Activated T-cell treated with anti-CD3 and anti-CD28 coated beads for 48 hours (primary cell): ENCODE results near the gene ZNF285.
"Not testable (repeated sequence)": the region's sequence is repeated elsewhere in the genome, so short reads cannot be mapped to it uniquely, and the experiment has no call there.

Source experiments
- DNase-seq: peaks from one replicate; pipeline ENCODE4 v3.0.0-alpha.2; 2020; ENCODE audit warnings: low read depth

The ZNF285 gene

DNA sequence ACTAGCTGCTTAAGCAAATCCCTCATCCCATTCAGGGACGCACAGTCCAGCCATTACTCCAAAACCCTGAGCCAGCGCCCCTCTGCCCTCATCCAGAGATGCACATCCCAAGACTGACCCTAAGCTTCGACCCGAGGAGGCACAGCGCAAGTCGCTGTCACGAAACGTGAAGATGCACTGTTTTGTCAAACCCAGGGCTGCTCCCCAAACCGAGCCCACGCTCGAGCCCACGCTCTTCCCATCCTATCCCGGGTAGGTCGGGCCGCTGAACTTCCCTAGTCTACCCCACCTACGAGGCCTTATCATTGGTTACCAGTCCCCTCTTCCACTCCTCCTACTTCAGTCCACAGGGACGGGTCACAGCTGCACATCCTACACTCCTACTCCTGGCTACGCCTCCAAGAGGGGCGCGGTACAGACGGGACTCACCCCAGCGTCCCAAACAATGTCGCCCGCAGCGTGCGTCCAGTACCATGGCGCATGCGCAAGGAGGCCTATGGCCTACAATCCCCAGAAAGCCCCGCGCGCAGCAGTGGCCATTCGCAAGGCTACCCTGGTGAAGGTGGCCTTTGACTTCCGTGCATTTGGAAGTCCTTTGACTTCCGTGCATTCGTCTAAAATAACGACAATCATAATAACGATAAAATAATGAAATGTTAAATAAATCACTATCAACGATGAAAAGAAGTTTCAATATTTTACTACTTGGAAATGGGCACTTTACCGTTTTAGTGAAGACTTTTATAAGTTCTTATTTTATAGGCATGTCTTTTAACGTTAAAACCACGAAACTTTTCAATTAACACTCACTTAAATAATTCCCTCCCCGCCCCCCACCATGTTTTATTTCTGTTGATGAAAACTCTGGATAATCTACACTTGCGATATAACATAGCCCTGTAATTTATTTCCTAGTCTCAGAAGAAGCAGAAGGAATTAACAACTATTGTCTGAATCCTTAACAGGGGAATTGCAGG lies at the start of gene ZNF285:
Gene ZNF285 (minus strand): TSS at position 470 of the 977 bp plus-strand sequence. CDS start 4,395 bp downstream, outside the sequence.
- peak; percentile 72 for DNase-seq

- DNase-seq, result peak; percentile 66
Measured at GRCh38 chr19:44447916-44448674, 46.7 kb upstream of the ZNF285 start, which contains the start of gene ZNF229. TSS of gene ZNF229 (minus strand) at chr19:44448472. CDS start at chr19:44442847, 5,625 bp downstream.

- DNase-seq, result no peak
Measured at GRCh38 chr19:44438441-44438840, 37.0 kb upstream of the ZNF285 start.

GRCh38 chr19:44435441-44435840 lies 34.0 kb upstream of the ZNF285 start:
- DNase-seq, result no peak

DNA sequence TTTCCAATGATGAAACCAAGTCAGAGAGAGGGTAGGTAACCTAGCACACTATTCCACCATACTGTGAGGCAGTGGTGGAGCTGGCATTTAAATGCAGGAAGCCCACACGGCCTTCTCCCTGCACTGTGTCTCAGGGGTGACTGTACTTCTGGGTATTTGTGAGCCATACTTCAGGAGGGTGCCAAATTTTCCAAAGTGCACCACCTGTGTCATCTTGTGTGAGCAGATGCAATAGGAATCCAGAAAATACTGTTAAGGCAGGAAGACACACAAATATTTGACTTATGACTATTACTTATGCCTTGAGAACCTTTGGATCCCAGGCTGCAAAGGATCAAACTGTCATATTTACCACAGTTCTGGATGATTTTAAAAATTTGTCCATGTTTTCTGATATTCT lies 29.5 kb upstream of the ZNF285 start:
- DNase-seq, result no peak

GRCh38 chr19:44415553-44415952 lies 14.1 kb upstream of the ZNF285 start:
- not testable (repeated sequence) for DNase-seq

GRCh38 chr19:44389268-44389667 lies 12.1 kb downstream of the ZNF285 start:
- not testable (repeated sequence) for DNase-seq

DNA sequence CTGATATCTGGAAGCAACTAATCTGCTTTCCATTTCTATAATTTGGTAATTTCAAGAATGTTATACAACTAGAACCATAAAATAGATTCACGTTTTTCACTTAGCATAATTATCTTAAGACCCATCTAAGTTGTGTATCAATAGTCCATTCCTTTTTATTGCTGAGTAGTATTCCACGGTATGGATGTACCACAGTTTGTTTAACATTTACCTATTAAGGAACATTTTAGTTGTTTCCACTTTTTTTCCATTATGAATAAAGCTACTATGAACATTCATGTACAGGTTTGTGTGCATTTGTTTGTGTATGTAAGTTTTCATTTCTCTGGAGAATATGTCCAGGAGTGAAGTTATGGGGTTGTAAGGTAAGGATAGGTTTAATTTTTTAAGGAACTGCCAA lies 26.6 kb downstream of the ZNF285 start:
- DNase-seq, result no peak

DNA sequence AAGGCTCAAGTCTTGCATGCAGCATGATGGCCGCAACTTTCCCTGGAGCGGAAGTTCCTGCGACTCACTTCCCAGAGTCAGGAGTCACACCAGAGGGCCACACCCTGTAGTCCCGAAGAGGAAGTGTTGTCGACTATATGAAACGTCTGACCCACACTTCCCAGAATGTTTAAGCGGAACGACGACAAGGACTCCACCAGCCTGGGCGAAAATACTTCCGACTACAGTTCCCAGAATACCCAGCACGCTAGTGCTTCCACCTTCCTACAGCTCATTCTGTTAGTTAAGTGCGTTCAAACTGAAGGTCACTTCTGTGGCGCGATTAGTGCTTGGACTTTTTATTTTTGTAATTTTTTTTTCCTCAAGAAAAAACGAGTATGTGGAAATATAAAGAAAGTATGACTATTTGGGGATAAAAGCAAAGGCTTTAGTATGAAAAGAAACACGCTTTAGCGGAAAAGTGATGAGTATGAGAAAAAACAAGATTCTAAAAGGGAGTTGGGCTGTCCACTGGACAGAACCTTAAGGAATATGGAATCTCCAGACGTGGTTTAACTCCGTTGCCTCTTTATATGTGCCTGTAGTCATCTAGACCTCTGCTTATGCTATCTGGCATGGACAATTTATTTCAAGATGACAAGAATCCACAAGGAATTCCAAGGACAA lies 29.5 kb downstream of the ZNF285 start:
- no peak for DNase-seq

DNA sequence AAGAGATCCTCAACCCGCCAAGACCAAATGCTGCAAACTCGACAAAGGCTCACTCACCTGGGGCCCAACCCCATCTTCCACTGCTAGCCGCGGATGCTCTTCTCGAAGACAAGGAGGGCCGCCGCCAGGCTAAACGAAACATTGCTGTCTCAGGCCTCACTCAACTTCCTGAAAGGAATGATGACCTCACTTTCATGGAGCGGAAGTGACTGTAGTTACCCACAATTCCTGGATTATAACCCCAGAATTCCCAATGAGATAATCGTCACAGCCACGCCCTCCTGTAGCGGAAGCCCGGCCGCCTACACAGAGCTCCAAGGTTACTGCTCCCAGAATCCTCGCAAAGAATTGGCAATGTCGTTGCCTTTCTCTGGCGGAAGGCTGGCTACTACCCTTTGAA lies 34.4 kb downstream of the ZNF285 start:
- no peak for DNase-seq

DNA sequence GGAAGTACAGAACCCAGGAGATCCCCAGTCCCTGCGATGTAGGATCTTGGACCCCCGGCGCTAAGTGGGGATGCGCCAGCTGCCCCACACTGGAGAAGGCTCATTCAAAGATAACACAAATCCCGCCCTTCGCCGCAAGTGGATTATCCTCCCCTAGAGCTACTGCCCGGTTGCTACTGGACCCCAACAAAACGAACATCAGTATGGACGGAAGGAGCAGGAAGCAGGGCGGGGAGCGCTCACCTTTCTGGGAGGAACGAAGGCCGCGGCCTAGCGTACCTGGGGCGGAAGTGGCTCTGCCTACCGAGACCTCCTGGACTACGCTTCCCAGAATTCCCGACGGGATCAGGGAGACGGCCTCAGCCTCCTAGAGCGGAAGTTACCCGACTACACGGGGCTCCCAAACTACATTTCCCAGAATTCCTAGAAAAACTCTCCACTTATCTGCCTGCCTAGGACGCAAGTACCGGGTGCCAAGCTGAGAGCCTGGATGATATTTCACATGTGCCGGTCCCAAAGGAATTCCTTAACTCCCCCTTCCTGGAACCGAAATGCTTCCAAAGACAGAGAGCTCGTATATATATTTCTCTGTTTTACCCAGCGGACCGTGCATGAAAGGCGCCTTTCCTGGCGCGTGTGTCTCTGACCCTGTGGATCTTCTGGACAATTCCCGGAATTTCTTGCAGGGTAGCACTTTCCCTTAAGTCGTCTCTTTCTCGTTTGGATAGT lies 44.9 kb downstream of the ZNF285 start, which contains the start of gene ZNF112:
Gene ZNF112 (minus strand): TSS at position 298 of the 729 bp plus-strand sequence. CDS start 16,141 bp downstream, outside the sequence.
- no peak for DNase-seq

GRCh38 chr19:44346556-44346955 lies 54.9 kb downstream of the ZNF285 start:
- no peak for DNase-seq

- DNase-seq, result no peak
Measured at GRCh38 chr19:44345959-44346358, 55.4 kb downstream of the ZNF285 start.

DNA sequence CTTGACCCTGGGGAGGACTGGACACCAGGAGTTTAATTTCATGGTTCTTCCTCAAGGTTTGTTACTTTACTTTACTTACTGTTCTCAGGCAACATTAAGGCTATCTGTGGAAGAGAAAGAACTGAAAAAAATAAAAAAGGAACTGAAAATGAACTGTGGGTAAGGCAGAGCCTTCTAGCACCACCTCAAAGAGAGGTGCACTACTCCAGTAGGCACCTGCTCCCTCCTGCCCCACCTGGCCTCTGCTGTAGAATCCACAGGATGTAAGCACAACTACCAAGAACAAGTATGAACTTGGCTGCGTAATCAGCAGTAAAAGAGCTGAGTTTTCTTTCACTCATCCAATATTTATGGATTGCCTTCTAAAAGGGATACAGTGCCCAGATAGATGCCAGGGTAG lies 57.2 kb downstream of the ZNF285 start:
- DNase-seq, result no peak

DNA sequence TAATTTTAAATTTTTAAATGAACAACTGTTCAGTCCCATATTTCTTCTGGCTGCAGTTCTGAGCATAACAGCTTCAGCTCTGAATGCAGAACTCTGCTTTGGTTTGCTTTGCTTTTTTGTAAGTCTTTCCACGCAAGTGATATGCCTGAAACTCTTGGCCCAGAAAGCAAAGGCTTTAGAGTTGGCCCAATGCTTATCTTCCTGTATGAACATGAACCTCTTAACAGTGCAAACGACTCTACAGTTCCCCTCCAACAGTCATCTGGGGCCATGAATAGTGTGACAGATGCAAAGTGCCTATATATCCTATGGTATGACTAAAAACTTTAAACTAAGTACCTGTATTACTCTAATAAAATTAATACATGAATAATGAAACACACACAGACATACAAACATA lies 59.6 kb downstream of the ZNF285 start:
- no peak for DNase-seq

DNA sequence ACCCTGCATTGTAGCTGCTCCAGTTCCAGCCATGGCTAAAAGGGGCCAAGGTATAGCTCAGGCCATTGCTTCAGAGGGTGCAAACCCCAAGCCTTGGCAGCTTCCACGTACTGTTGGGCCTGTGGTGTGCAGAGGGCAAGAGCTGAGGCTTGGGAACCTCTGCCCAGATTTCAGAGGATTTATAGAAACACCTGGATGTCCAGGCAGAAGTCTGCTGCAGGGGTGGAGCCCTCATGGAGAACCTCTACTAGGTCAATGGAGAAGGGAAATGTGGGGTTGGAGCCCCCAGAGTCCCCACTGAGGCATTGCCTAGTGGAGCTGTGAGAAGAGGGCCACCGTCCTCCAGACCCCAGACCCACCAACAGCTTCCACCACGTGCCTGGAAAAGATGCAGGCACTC lies 66.8 kb downstream of the ZNF285 start:
- DNase-seq, result not testable (repeated sequence)
